ENCODE results near the gene TGM5.

- TF ChIP-seq CTCF (IDR thresholded peaks at IDR 0.05) (no peak), POLR2A (IDR thresholded peaks at IDR 0.05) (no peak), POLR2AphosphoS5 (IDR thresholded peaks at IDR 0.05) (no peak)
Observed at GRCh38 chr15:43256341-43256740, 10.4 kb downstream of the TGM5 start.

Data from gastroesophageal sphincter (tissue), 3 donors.